Gastroesophageal sphincter (tissue), 3 donors: ENCODE results near the gene EVPL.

Experiments
- CTCF ChIP-seq, 4 experiments: fragments of 200-600 bp in 2 of 4; fragments of 450-650 bp in 2 of 4; sonication (generic) in 1 of 4; IDR thresholded peaks; one replicate each; pipeline ENCODE4 v1.5.1; 2017 to 2019; ENCODE audit warnings: antibody characterized with exemption in 4 of 4, mild to moderate bottlenecking in 2 of 4, moderate library complexity in 2 of 4
- EP300 ChIP-seq: sonication (generic); formaldehyde crosslinking; IDR thresholded peaks from one replicate; pipeline ENCODE4 v1.6.1; 2017; ENCODE audit warnings: antibody characterized with exemption, mild to moderate bottlenecking

- TF ChIP-seq CTCF (IDR thresholded peaks at IDR 0.05) (no peak), EP300 (no peak)
Observed at GRCh38 chr17:76076146-76076764, 49.1 kb upstream of the EVPL start.
